NCI-H2196 treated with DMSO at 0.1 percent for 48 hours (cell line): Measurements from ENCODE around the gene SAP30L.

Experiments
- DNase-seq: peaks from one replicate; lab custom pipeline; 2025; ENCODE audit not compliant: unreplicated experiment; lab: John Stamatoyannopoulos, UW

Gene SAP30L

DNA sequence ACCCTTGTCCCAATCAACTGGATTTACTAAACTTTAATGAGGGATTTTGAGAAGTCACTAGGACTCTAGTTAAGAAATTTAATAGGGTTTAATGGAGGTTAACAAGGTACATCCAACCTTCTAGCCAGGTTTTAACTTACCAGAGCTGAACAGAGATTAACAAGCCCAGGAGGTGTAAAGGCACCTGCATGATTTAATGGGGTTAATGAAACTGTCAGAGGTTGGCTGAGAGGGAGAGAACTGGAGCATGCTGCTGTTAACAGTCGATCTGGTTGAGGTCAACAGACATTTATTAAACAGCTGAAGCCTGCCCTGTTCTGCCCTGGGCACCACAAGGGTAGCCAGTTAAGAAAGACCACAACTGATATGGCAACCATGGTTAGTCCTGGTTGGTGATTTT, 18.6 kb downstream of the SAP30L start:
- no peak for DNase-seq

DNA sequence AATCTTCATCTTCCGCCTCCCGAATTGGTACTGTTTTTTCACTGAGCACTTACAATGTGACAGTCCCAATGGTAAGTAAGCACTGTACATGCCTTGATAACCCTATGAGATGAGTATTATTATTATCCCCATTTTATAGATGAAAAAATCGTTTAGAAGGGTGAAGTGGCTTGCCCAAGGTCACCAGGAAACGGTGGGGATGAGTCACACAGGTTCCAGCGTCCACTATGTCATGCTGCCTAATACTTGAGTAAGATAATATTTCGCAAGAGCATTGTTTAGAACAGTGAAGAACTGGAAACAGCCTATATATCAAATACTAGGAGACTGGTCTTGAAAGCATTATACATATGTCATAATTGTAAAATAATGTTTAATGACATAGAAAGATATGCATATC, 19.4 kb downstream of the SAP30L start:
- DNase-seq = no peak

DNA sequence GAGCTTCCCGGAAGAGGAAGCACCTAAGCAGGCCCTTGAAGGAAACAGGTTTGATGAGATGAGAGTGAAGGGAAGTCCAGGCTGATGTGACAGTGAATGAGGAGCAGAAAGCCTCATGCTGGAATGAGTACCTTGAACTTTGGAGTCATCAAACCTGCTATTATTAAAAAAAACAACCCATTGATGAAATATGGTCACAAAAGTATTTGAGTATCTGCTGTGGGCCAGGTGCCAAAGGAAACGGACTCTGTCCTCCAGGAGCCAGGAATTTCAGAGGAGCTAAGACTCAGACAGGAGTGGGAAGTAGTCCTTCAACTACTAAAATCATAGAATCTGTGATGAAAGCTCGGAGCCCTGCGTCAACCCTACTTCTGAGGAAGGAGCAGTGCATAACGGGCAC, 20.4 kb downstream of the SAP30L start:
- DNase-seq = no peak

DNA sequence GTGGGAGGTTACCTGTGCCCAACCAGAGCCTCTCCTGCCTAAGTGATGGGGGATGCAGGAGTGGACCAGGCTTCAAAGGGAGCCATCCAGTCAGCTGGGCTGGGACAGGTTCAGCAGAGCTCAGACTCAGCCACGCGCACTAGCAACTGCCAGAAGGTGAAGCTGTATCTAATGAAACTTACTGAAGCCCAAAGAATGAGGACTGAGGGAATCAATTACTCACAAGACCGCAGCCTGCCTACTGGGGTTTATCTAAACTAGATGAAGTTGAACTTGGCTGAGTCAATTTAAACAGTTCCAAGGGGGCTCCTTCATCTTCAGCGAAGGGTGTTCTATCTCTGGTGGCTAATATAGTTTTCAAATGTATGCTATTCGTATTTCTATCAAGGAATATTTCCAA, 20.9 kb downstream of the SAP30L start:
- DNase-seq = no peak

DNA sequence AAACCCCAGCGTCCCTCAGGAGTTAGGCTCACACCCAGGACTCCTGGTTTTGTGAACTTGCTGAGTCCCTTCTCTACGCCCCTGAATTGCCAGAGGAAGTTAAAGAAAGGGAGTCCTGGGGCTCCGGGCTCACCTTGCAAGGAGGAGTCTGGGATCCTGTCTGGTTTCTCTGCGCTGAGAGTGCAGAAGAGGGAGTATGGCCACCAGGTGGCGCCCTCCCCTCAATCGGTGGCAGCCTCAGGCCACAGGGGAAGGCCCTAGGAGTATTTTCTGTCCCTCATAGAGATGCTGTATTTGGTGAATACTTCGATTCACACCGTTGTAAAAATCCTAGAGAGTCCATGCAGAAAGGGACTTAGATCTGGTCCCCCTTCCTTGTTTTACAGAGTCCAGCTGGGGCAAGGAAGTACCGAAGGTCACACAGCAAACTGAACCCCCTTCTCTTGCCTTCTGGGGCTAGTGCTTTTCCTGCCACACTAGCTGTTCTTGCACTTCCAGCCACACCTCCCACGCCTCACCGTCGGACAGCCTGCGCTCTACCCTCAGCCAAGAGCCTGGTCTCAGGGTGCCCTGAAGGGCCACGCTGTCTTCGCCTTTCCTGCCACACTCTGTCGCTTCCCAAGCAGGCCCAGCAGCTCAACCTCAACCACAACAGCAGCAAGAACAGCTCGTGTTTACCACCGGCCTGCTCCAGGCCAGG, 22.0 kb downstream of the SAP30L start:
- peak; percentile 30 for DNase-seq

GRCh38 chr5:154470137-154470536, 24.3 kb downstream of the SAP30L start:
- no peak for DNase-seq

DNA sequence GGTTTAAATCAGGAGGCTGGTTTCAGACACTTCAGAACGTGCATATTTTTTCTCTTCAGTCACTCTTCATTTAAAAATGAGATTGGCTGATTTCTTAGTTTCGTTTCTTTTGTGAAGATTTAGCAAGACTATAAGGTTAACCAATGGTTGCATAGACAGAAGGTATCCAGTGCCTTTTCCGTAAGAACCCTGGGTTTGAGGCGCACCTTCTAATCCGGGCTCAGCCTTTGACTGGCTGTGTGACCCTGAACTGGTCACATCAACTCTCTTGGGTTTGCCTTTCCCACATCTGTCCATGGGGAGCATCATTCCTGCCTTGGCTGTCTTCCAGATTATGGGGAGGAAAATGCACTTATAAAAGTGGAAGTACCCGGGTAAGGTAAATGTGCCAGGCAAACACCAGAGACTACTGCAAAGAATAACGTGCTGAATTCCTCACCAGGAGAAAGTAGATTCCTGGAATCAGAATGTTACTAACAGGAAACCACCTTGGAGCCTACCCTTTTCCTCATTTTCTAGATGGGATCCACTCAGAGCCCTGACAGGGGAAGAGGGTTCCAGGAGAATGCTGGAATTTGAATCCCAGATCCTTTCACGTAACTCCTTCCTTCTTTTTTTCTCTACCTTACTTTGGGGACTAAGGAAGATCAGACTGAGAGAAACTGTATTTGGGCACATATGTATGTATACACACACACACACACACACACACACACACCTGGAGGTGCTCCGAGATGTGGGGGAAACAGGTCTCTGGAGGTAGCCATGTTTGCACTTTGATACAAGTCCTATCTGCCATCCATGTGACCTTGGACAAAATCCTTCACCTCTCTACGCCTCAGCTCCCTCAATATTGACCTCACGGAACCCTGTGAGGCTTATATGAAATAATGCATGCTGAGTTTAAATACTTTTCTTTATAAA, 25.4 kb downstream of the SAP30L start:
- DNase-seq = no peak

- DNase-seq = no peak
Observed at GRCh38 chr5:154472871-154473580, 27.2 kb downstream of the SAP30L start.

- no peak for DNase-seq
Observed at GRCh38 chr5:154473581-154474283, 27.9 kb downstream of the SAP30L start.

- no peak for DNase-seq
Observed at GRCh38 chr5:154474396-154475334, 28.9 kb downstream of the SAP30L start.

- DNase-seq = no peak
Observed at GRCh38 chr5:154475591-154476353, 30.0 kb downstream of the SAP30L start.

DNA sequence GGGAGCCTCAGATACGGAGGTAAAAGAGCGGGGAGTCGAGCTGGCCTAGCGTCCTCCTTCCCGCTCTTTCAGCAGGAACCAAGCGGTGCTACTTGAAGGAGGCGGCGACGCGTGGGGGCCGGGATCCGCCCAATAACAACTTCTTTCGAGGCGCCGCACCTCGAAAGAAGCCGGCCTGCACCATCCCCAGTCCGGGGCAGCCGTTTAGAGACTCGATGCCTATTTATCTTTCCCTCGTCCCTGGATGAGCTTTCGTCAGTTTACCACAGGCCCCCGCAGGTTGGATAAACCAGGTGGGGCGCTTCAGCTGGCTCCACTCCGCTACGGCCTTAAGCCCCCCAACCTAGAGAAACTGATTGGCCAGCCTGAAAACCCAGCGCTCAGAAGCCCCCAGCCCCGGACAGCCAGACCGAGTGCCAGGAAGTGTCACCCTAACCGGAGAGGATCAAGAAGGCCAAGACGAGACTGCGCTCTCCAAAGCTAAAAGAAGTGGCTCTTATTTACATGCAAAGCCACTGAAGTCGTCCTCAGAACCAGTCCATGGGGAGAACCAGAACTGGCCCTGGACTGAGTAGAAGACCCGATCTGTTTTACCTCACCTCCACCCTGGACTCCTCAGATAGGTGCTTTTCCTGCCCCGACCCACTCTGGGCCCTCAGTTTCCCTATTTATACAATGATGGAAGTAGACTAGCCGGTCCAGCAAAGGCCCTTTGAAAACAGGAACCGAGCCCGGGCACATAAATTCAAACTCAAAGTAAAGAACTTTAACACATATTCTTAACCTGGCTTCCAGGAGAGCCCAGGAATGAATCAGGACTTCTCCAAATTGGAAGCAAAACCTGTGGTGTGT, 30.8 kb downstream of the SAP30L start:
- no peak for DNase-seq

DNA sequence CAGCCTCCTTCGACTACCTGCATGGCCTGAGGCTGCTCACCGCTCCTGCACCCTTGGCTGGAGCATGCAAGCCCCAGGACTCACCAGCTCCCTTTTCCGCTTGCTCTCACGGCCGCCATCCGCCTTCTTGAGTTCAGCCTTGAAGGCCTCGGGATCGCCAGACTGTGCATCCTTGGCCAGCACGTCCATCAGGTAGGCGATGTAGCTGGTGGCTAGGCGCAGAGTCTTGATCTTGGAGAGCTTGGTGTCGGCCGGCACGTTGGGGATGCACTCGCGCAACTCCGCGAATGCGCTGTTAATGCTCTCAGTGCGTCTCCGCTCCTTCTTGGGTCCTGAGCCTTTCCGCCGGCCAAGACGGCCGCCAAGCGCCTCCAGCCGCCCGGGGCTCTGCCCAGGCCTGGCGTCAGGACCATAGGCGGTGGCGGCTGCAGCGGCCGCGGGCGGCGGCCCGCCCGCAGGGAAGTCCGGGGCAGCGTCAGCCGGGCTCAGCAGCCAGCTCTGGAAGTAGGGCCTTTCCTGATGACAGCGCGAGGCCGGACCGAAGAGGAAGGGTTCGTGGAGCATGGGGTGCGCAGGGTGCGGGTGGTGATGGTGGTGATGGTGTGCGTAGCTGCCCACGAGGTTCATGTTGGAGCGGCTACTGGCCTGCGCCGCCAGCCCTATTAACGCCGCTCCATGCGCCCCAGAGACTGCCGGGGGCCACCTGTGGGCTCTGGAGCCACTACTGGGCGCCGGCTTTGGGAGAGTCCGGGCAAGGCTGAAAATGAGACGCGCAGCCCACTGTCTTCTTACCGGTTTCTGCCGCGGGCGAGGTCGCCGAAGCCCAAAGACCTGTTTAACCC, 31.8 kb downstream of the SAP30L start:
- no peak for DNase-seq

DNA sequence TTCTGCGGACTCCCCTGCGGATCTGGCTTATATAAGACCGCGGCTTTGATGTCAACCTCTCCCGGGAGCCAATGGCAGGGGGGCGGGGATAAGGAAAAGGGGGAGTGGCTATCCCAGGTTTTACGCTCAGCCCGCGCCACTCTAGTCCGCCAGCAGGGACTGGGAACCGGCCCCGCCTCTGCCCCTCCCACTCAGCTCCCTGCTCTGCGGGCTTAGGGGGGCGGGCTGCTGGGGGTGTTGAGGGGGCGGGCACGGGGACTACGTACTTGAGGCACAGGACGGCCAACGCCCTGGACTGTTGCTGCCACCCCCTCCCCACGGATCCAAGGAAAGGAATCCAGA, 32.4 kb downstream of the SAP30L start, which contains the start of gene HAND1:
HAND1 (minus strand) TSS at position 4 of the 342 bp plus-strand sequence. CDS start 219 bp downstream, outside the sequence.
- peak; percentile 43 for DNase-seq

DNA sequence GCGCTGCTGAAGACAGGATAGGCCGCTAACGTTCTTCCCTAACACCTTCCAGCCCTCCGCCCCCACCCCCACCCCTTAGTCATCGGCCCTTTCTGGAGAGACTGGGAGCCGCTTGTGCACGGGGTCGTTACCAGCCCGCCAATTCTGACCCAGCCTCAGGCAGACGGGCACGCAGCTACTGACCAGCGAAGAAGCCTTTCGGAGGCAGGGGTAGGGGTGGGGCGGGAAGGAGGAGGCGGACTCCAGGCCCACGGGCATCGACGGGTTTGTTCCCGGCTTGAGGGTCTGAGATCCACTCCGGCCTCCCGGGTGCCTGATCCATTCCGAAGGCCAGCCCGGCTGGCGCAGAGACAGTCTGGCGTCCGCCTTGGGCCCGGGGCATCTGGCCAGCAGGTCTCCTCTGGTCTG, 33.0 kb downstream of the SAP30L start:
- no peak for DNase-seq

DNA sequence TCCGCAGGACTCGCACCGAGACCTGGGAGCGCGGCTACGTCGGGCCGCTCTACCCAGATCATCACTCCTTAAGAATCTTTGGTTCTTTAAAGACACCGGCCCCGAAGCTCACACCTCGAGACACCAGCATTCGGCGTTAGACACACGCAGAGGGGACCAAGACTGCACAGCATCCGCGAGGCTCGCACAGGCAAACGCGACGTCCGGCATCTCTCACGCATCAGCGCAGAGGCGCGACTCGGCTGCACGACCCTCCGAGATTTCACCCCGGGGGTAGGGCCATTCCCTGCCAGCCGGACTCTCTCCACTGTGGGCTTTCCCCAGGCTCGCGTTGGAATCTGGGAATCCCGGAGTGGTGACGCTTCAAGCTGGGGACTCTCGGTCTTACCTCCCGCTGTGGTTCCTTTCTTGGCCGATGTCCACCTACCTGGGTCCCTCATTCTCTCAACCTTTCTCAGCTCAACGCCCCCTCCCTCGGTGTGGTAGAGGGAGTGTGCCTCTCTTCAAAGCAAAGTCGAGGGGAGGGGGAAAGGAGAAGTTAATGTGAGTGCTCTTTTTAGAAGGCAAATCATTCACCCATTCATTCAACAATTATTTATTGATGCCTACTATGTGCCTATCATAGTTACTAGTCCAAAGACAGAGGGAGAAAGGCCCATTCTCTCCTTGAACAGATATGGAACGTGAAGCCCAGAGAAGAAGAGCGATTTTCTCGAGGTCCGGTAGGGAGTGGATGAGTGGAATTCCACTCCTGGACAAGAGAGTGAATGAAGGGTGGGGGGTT, 33.6 kb downstream of the SAP30L start:
- DNase-seq = no peak
